ENCODE data around the gene HOXA3. TPM values are rescaled to one million over a fixed set of nuclear protein-coding genes. Genes with fewer than 3 reads are reported as not detected.

HOXA3 gene
- total and polyA plus RNA-seq, 2 of the 13 experiments (the other 11 are each of a cell fraction or from before 2014, with no cell fraction given): 2.9 to 4.6 TPM

GRCh38 chr7:27198871-27199801 lies 46.8 kb upstream of the HOXA3 start:
- POLR2A ChIA-PET: no interaction called here
- Histone ChIP-seq H3K27ac (ENCODE audit: extremely low read length, insufficient read depth, low read length) (no peak overlapping the region), H3K36me3 (replicated peaks in 1 of 2; ENCODE audit: control insufficient read depth in 1 of 2, insufficient read depth in 2 of 2, low read length in 2 of 2) (no peaks in the 10 kb centered on the region), H4K20me1 (ENCODE audit: insufficient read depth, low read length) (peaks cover 3% of the 10 kb centered on the region; the same call in 1 of the 2 replicates), H3K27me3 (ENCODE audit: control insufficient read depth in 1 of 2, insufficient read depth in 2 of 2, low read length in 2 of 2) (peaks cover 13 to 66% of the 10 kb centered on the region in 2 experiments), H3K9ac (ENCODE audit: insufficient read depth, low read depth, low read length) (no peak overlapping the region), H2AFZ (ENCODE audit: low read length) (no peak overlapping the region), H3K9me3 (ENCODE audit: low read length) (no peaks in the 10 kb centered on the region), H3K4me3 (replicated peaks in 1 of 3; ENCODE audit: insufficient read depth in 1 of 3, low read depth in 2 of 3, low read length in 3 of 3) (peak overlapping the region; percentile 46 to 69 (median 49); a peak in 4 of 6 replicates), H3K4me1 (ENCODE audit: insufficient read depth, low read length) (peaks cover 35% of the 10 kb centered on the region), H3K79me2 (ENCODE audit: insufficient read depth, low read length) (no peaks in the 10 kb centered on the region), H3K4me2 (ENCODE audit: low read depth, low read length) (peak overlapping the region; percentile 80)
- intact Hi-C loops (cut with micrococcal nuclease; ENCODE audit: unreplicated experiment) (loop anchor here (5.0 to 10.0 kb wide), 2 partner anchors 406 to 573 kb away; no protein-coding TSS in a partner anchor), in situ Hi-C loops (cut with HindIII; ENCODE audit: extremely low pct_ligation_motif_present, low pct_unique_long_range_greater_than_20kb) (no loop called here)
- CTCF ChIA-PET (ENCODE audit: low intra/inter-chr PET ratio, low total read pairs): no interaction called here
- no TSS peak for BruUV-seq (replicated peaks)
- DNase-seq (ENCODE audit: low spot score): no peak
- 12% methylated on average over 10 of the region's 93 CpGs for WGBS (ENCODE audit: low lambda C conversion rate)
- ATAC-seq: peak; percentile 30
- FAIRE-seq: no peak
- TF ChIP-seq RBM22 (optimal IDR thresholded peaks at IDR 0.05; ENCODE audit: low read length) (no peak), HNRNPL (IDR thresholded peaks at IDR 0.05; ENCODE audit: low read depth, low read length) (0 out of 2 replicates have a peak, but pooled peaks have one; percentile 20), BORCS8-MEF2B (CRISPR knock-in tag; IDR thresholded peaks at IDR 0.05) (no peak), EZH2 (conservative IDR thresholded peaks at IDR 0.05; ENCODE audit: low read depth, low read length) (peak; percentile 92), ZNF687 (CRISPR knock-in tag; IDR thresholded peaks at IDR 0.05) (peak; percentile 29; the same call in 1 of the 2 replicates), AFF4 (CRISPR knock-in tag; IDR thresholded peaks at IDR 0.05) (no peak), NCOR1 (IDR thresholded peaks at IDR 0.05; ENCODE audit: borderline replicate concordance, low read length) (no peak), NRL (CRISPR knock-in tag; IDR thresholded peaks at IDR 0.05; ENCODE audit: borderline replicate concordance) (0 out of 2 replicates have a peak, but pooled peaks have one; percentile 41), ZSCAN12 (CRISPR knock-in tag; IDR thresholded peaks at IDR 0.05) (no peak), MTF2 (CRISPR knock-in tag; IDR thresholded peaks at IDR 0.05; ENCODE audit: borderline replicate concordance) (peak; percentile 73; the same call in 1 of the 2 replicates), ZFP36L2 (CRISPR knock-in tag; IDR thresholded peaks at IDR 0.05) (no peak), ZNF282 (IDR thresholded peaks at IDR 0.05; ENCODE audit: partially characterized antibody) (no peak), CEBPG (CRISPR knock-in tag; IDR thresholded peaks at IDR 0.05) (no peak)

Data from HepG2 (cell line).